Dendritic cell treated with granulocyte-macrophage colony-stimulating factor and Interleukin-4, amounts not matched to agents 40 ng/mL and 50 ng/mL, for 4 days (primary cell): Measurements from ENCODE around the gene PARD6A.

Source experiments
- H3K27ac Mint-ChIP-seq: one replicate; pipeline ENCODE4 v1.8.0; 2022; ENCODE audit warnings: mild to moderate bottlenecking, mixed read lengths
- H3K27me3 Mint-ChIP-seq: one replicate; pipeline ENCODE4 v1.8.0; 2022; ENCODE audit warnings: mild to moderate bottlenecking, mixed read lengths
- H3K36me3 Mint-ChIP-seq: one replicate; pipeline ENCODE4 v1.8.0; 2022; ENCODE audit warnings: low read depth, mixed read lengths
- H3K4me1 Mint-ChIP-seq: one replicate; pipeline ENCODE4 v1.8.0; 2022; ENCODE audit warnings: low read depth, mixed read lengths
- H3K4me3 Mint-ChIP-seq: one replicate; pipeline ENCODE4 v1.8.0; 2022; ENCODE audit warnings: mild to moderate bottlenecking, moderate library complexity, mixed read lengths
- H3K9me3 Mint-ChIP-seq: one replicate; pipeline ENCODE4 v1.8.0; 2022; ENCODE audit warnings: mixed read lengths
- intact Hi-C: fragments of 100-400 bp; cut with micrococcal nuclease; formaldehyde crosslinking; loops from one replicate; pipeline ENCODE4 v1.15.0; 2022

PARD6A gene

DNA sequence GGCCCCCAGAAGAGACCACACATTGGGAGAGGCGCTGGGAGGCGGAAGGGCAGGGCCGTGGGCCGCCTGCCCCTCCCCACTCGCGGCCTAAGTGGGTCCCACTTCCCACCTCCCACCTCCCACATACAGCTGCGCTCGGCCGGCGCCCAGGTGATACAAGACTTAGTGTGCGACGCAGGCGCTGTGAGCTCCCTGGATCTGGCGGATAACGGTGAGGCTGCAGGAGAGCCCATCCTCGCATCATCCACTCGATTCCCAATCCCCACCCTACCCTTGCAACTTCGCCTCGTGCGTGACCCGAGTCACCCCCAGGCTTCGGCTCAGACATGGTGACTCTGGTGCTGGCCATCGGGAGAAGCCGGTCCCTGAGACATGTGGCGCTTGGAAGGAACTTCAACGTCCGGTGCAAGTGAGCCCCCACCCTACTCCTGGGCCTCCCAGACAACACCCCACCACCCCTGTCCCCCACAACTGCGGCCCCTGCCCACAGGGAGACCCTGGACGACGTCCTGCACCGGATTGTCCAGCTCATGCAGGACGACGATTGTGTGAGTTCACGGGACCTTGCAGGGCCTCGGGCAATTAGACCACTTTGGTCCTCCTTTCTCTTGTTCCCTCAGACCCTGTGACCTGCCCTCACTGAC is 11.9 kb upstream of the PARD6A start:
- Mint-ChIP-seq H3K27me3 (peaks cover 32% of the 10 kb centered on the region), H3K4me1 (no peaks in the 10 kb centered on the region), H3K4me3 (no peak overlapping the region), H3K27ac (no peak overlapping the region), H3K9me3 (no peaks in the 10 kb centered on the region), H3K36me3 (no peaks in the 10 kb centered on the region)
- intact Hi-C loops: no loop called here

DNA sequence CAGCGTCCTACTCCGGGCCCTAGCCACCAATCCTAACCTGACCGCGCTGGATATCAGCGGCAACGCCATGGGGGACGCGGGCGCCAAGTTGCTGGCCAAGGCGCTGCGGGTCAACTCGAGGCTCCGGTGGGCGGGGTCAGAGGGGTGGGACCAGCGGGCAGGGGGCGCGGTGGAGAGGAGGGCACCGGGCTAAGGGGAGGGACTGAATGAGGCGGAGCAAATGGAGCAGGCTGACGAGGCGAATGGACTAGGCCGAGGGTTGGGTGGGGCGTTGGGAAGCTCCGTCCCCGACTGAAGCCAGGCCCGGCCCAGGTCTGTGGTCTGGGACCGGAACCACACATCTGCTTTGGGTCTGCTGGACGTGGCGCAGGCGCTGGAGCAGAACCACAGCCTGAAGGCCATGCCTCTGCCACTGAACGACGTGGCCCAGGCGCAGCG is 11.2 kb upstream of the PARD6A start:
- no peaks in the 10 kb centered on the region for H3K9me3 Mint-ChIP-seq
- intact Hi-C loops: no loop called here
- no peaks in the 10 kb centered on the region for H3K36me3 Mint-ChIP-seq
- peaks cover 25% of the 10 kb centered on the region for H3K27me3 Mint-ChIP-seq
- no peaks in the 10 kb centered on the region for H3K4me1 Mint-ChIP-seq
- H3K4me3 Mint-ChIP-seq: no peak overlapping the region
- H3K27ac Mint-ChIP-seq: no peak overlapping the region

DNA sequence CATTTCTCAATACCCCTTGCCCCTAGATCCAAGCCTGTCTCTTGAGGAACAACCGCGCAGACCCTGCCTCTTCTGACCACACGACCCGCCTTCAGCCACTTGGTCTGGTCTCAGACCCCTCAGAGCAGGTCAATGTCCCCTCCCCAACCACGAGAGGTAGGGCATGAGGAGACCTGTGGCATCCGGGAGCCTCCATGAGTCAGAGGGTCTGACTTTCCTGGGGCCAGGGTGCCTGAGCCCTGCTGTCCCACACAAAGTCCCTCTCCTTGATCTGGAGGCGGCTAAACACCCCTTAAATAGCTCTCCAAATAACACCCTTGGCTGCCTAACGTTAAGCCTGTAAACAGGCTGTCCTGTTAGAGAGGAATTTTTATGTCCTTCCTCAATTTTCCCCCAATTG is 10.7 kb upstream of the PARD6A start:
- no peaks in the 10 kb centered on the region for H3K9me3 Mint-ChIP-seq
- peaks cover 23% of the 10 kb centered on the region for H3K27me3 Mint-ChIP-seq
- no peaks in the 10 kb centered on the region for H3K4me1 Mint-ChIP-seq
- intact Hi-C loops: no loop called here
- no peak overlapping the region for H3K4me3 Mint-ChIP-seq
- H3K27ac Mint-ChIP-seq: no peak overlapping the region
- no peaks in the 10 kb centered on the region for H3K36me3 Mint-ChIP-seq

DNA sequence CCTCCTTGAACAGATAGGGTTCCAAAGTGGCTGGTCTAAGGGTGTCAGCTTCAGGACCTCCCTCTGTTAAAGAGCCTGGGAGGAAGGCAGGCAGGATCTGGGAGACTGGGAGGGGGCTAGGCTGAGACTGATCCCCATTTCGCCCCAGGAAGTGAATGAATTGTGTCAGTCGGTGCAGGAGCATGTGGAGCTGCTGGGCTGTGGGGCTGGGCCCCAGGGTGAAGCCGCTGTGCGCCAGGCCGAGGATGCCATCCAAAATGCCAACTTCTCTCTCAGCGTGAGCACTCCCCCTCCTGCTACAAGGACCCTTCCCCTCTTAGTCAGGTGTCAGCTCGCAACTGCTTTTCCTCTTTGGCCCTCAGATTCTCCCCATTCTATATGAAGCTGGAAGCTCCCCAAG is 9.7 kb upstream of the PARD6A start:
- H3K27ac Mint-ChIP-seq: no peak overlapping the region
- H3K36me3 Mint-ChIP-seq: no peaks in the 10 kb centered on the region
- H3K9me3 Mint-ChIP-seq: no peaks in the 10 kb centered on the region
- H3K4me3 Mint-ChIP-seq: no peak overlapping the region
- intact Hi-C loops: no loop called here
- peaks cover 13% of the 10 kb centered on the region for H3K27me3 Mint-ChIP-seq
- H3K4me1 Mint-ChIP-seq: no peaks in the 10 kb centered on the region

DNA sequence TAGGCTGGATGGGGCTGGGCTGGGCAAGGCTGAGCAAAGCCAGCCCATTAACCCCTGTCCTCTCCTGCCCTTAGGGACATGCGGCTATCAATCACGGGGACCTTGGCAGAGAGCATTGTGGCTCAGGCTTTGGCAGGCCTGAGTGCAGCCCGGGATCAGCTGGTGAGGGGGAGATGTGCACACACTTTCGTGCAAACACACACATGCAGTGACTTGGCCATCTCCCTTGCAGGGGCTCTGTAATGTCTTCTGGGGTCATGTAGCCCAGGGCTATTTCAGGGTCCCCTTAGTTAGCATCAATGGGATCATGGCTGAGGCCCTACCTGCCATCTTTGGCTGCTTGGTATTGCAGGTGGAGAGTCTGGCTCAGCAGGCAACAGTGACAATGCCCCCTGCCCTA is 8.9 kb upstream of the PARD6A start:
- no peaks in the 10 kb centered on the region for H3K4me1 Mint-ChIP-seq
- no peak overlapping the region for H3K27ac Mint-ChIP-seq
- H3K9me3 Mint-ChIP-seq: no peaks in the 10 kb centered on the region
- peaks cover 10% of the 10 kb centered on the region for H3K27me3 Mint-ChIP-seq
- H3K4me3 Mint-ChIP-seq: no peak overlapping the region
- intact Hi-C loops: no loop called here
- H3K36me3 Mint-ChIP-seq: peaks cover 7% of the 10 kb centered on the region

DNA sequence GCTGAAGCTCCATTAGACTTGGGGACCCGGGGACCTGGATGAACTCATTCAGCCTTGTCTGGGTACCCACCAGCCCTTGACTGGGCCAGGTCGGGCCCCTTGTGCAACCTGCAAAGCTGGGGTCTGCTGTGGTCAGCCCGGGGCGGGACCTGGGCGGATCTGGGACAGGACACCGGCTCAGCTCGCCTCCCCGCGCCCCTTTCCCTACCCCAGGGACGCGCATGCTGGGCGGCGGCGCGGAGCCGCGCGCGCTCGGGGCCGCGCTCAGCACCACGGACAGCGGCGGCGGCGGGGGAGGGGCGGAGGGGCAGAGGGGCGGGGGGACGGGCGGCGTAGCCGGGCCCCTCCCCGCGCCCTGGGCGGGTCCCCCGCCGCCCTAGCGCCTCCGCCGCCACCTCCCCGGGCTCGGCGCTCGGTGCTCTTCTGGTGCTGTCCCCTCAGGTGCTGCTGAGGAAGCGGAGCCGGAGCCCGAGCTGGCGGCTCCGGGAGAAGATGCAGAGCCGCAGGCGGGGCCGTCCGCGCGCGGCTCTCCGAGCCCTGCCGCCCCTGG is 8.1 kb upstream of the PARD6A start:
- peaks cover 15% of the 10 kb centered on the region for H3K36me3 Mint-ChIP-seq
- intact Hi-C loops: no loop called here
- H3K27me3 Mint-ChIP-seq: peaks cover 10% of the 10 kb centered on the region
- no peaks in the 10 kb centered on the region for H3K4me1 Mint-ChIP-seq
- no peak overlapping the region for H3K27ac Mint-ChIP-seq
- H3K9me3 Mint-ChIP-seq: no peaks in the 10 kb centered on the region
- no peak overlapping the region for H3K4me3 Mint-ChIP-seq

DNA sequence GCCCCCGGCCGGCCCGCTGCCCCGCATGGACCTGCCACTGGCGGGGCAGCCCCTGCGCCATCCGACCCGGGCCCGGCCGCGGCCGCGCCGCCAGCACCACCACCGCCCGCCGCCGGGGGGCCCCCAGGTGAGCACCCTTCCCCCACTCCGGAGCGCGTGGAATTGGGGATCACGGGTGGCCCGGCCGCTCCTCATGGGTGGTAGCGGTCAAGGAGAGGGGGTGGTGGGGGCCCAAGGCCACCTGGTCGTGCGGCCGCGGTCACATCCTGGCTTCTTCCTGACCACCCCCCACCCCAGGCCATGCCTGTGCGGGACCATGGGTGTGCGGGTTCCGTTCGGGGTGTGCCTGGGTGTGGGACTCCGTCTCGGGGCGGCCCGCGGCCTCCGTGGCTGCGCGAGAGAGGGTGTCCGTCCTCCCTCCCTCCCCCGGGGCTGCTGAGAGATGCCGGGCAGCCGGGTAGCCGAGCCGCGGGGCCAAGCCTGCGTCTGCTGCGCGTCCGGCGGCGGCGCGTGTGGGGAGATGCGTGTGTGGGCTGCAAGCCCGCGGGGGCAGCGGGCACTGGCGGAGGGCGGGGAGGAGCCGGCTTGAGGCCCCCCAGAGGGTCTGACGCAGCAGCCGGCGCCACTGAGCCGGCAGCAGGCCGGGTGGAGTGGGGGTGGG is 7.5 kb upstream of the PARD6A start:
- peaks cover 21% of the 10 kb centered on the region for H3K36me3 Mint-ChIP-seq
- no peaks in the 10 kb centered on the region for H3K4me1 Mint-ChIP-seq
- no peak overlapping the region for H3K27ac Mint-ChIP-seq
- peaks cover 10% of the 10 kb centered on the region for H3K27me3 Mint-ChIP-seq
- no peaks in the 10 kb centered on the region for H3K9me3 Mint-ChIP-seq
- intact Hi-C loops: no loop called here
- H3K4me3 Mint-ChIP-seq: no peak overlapping the region

DNA sequence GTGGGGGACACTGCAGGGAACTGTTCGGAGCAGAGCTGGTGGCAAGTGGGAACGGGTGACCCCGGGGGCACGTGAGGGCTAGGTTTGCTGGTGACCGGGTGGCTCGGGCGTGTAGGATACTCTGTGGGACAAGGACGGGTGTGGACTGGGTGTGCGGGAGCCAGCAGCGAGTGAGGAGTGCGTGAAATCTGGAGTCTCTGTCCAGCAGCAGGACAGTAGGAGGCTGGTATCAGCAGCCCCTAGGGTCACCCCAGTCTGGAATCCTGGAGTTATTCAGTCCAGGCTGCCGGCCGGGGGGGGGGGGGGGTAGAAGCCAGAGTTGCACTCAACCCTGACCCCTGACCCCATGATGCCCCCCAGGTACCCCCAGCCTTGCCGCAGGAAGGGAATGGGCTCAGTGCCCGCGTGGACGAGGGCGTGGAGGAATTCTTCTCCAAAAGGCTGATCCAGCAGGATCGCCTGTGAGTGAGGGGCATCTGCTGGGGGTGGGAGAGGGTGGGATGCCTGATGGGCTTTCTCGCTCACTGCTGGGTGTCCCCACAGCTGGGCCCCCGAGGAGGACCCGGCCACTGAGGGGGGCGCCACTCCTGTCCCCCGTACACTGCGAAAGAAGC is 6.9 kb upstream of the PARD6A start:
- H3K4me1 Mint-ChIP-seq: peaks cover 3% of the 10 kb centered on the region
- H3K4me3 Mint-ChIP-seq: no peak overlapping the region
- H3K9me3 Mint-ChIP-seq: no peaks in the 10 kb centered on the region
- no peak overlapping the region for H3K27ac Mint-ChIP-seq
- H3K27me3 Mint-ChIP-seq: peaks cover 10% of the 10 kb centered on the region
- intact Hi-C loops: no loop called here
- peaks cover 27% of the 10 kb centered on the region for H3K36me3 Mint-ChIP-seq

DNA sequence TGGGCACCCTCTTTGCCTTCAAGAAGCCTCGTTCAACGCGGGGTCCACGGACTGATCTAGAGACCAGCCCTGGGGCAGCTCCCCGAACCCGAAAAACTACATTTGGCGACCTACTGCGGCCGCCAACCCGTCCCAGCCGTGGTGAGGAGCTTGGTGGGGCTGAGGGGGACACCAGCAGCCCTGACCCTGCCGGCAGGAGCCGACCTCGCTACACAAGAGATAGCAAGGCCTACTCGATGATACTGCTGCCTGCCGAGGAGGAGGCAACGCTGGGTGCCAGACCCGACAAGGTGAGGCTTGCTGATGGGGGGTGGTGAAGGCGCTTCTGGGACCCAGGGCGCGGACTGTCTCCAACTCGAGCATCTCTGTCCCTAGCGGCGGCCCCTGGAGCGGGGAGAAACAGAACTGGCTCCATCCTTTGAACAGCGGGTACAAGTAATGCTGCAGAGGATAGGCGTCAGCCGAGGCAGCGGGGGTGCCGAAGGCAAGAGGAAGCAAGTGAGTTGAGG is 6.3 kb upstream of the PARD6A start:
- intact Hi-C loops: no loop called here
- Mint-ChIP-seq H3K4me1 (peaks cover 8% of the 10 kb centered on the region), H3K27me3 (peaks cover 10% of the 10 kb centered on the region), H3K36me3 (peaks cover 29% of the 10 kb centered on the region), H3K4me3 (no peak overlapping the region), H3K9me3 (no peaks in the 10 kb centered on the region), H3K27ac (no peak overlapping the region)

DNA sequence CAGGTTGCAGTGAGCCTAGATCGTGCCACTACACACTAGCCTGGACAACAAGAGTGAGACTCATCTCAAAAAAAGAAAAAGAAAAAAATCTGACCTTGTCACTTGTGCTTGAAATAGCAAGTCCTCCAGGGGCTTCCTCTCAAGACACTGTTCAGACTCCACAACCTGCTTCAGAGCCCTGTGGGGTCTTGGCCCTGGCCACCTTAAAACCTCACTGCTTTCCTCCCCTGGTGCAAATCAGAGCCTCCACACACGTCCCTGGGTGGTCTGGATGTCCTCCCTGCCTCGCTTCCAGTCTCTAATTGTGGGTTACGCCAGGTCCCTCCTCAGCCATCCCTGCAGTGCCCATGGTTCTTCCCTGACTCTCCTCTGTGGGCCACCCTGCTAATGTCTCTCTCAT is 5.4 kb upstream of the PARD6A start:
- H3K27ac Mint-ChIP-seq: no peak overlapping the region
- peaks cover 37% of the 10 kb centered on the region for H3K36me3 Mint-ChIP-seq
- H3K4me3 Mint-ChIP-seq: no peak overlapping the region
- H3K9me3 Mint-ChIP-seq: no peaks in the 10 kb centered on the region
- H3K27me3 Mint-ChIP-seq: peaks cover 8% of the 10 kb centered on the region
- peaks cover 12% of the 10 kb centered on the region for H3K4me1 Mint-ChIP-seq
- intact Hi-C loops: no loop called here

DNA sequence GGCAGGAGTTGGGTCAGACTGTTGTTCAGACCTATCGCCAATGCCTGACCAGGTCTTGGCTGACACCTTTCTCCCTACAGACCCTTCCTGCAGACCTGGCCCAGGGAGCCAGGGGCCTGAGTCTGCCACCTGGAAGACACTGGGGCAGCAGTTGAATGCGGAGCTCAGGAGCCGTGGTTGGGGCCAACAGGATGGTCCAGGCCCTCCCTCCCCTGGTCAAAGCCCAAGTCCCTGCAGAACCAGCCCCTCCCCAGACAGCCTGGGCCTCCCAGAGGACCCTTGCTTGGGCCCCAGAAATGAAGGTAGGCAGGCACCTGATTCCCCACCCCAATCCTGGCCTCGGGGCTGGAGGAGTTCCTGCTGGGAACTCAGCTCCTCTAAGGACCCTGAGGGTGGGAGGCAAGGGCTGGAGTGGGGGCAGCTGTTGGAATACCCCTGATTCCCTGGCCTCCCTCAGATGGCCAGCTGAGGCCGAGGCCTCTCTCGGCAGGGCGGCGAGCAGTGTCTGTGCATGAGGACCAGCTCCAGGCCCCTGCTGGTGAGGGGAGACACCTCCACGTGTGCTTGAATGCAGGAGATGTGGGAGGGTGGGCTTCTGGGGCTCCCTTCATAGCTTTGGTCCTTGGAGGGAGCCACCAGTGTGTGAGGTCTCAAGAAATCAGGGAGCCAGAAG is 4.3 kb upstream of the PARD6A start:
- peaks cover 19% of the 10 kb centered on the region for H3K4me1 Mint-ChIP-seq
- intact Hi-C loops: no loop called here
- H3K27me3 Mint-ChIP-seq: peaks cover 11% of the 10 kb centered on the region
- no peaks in the 10 kb centered on the region for H3K9me3 Mint-ChIP-seq
- peaks cover 39% of the 10 kb centered on the region for H3K36me3 Mint-ChIP-seq
- no peak overlapping the region for H3K4me3 Mint-ChIP-seq
- H3K27ac Mint-ChIP-seq: no peak overlapping the region

DNA sequence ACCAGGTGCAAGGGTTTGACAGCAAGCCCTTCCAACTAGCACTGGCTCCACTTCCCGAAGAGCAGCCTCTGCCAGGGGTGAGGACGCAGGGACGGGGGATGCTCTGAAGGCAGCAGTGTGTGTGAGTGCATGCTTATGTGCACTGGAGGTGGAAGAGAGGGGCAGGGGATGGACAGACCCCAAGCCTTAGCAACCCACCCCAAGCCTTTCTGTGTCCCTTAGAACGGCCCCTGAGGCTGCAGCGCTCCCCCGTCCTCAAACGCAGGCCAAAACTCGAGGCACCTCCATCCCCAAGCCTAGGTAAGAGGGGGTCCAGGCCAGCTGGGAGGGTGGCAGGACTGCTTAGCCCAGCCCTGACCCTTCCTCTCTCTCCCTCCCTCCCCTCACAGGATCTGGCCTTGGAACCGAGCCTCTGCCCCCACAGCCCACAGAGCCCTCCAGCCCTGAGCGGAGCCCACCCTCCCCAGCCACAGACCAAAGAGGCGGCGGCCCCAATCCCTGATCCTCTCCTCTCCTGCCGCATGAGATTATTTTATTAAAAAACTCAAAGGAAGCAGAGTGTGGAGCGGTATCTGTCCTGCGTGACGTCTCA is 3.6 kb upstream of the PARD6A start:
- peaks cover 11% of the 10 kb centered on the region for H3K27me3 Mint-ChIP-seq
- no peaks in the 10 kb centered on the region for H3K9me3 Mint-ChIP-seq
- H3K4me1 Mint-ChIP-seq: peaks cover 25% of the 10 kb centered on the region
- intact Hi-C loops: no loop called here
- H3K36me3 Mint-ChIP-seq: peaks cover 39% of the 10 kb centered on the region
- no peak overlapping the region for H3K4me3 Mint-ChIP-seq
- no peak overlapping the region for H3K27ac Mint-ChIP-seq

DNA sequence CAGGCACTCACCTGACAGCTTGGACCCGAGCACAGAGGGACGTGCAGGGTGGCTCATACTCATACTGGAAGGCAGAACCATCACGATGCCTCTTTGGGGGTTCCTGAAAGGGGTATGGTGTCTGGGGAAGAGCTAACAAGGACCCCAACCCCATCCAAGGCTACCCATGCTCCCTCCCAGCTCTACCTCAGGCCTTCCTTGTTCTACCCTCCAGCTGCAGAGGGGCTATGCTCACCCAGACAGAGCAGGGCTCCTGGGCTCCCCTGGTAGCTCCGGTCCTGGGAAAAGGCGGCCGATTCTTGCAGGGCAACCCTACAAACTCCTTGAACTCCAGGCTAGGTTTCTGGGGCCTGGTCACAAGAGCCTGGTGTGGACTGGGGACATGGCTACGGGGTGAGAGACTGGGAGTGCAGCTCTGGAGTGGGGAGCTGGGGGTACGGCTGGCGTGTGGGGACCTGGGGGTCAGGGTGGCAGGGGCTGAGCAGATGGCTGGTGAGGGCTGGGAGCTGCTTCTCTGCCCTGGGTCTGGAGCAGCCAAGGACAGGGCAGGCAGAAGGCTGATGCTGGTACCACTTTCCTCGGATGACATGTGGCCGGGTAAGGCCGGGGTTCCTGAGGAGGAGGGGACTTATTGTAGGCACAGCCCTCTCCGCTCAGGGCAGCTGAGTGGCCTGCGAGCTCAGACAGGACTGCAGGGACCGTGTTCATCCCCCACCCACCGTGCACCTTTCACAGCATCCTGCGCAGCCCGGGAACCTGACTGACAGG is 2.8 kb upstream of the PARD6A start:
- Mint-ChIP-seq H3K4me3 (no peak overlapping the region), H3K27ac (no peak overlapping the region), H3K36me3 (peaks cover 42% of the 10 kb centered on the region), H3K9me3 (no peaks in the 10 kb centered on the region), H3K4me1 (peaks cover 25% of the 10 kb centered on the region), H3K27me3 (peaks cover 11% of the 10 kb centered on the region)
- intact Hi-C loops: no loop called here
